Adipose tissue (tissue), 3 donors: Measurements from ENCODE around the gene GSK3B. TPM values are rescaled to one million over a fixed set of nuclear protein-coding genes. Genes with fewer than 3 reads are reported as not detected.
"Not testable (repeated sequence)": the region's sequence is repeated elsewhere in the genome, so short reads cannot be mapped to it uniquely, and the experiment has no call there.

ENCODE experiments used
- H3K27ac ChIP-seq: one replicate; pipeline ENCODE4 v1.5.1; 2013; ENCODE audit warnings: low read depth, low read length
- WGBS, 3 donors: extraction: QIAGEN DNeasy Blood & Tissue Kit; methylation state at CpG; one replicate each; pipeline ENCODE4 v1.1.7; 2013; 5-methylcytosine and 5-hydroxymethylcytosine counted together
- polyA plus RNA-seq, 3 donors: library from polyadenylated mRNA; stranded (reverse); fragments of 200-250 nt; gene quantifications; one replicate each; pipeline ENCODE4 v1.2.3, GENCODE V29; 2013
- donor health status: healthy with polysubstance abuse.
- donor health status: Bipolar disorder and iron deficiency.
- donor health status: healthy.

Gene GSK3B
- polyA plus RNA-seq, 3 donors: 6.3 to 14.0 (median 7.6) TPM

GRCh38 chr3:119918992-119919933 is 175.0 kb downstream of the GSK3B start:
- no peak overlapping the region for H3K27ac ChIP-seq
- WGBS, 3 donors: 78 to 93% (median 89%) methylated on average over 6 of the region's 6 CpGs

DNA sequence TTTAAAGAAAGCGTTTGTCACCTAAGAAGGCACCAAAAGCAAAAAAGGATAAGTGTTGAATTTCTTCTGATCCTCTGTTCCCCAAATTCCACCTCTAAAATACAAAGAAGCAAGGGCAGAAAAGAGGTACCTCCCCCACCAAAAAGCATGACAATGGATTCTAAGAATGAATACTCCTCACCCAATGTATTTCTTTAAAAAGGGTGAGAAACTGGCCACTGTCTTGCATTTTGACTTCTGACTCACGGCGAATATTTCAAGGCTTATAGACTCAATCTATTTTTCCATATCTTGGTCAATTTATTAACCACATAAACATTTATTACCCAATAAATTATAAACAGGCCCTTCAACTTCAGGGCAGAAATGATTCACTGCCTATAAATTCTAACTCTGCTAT is 181.2 kb downstream of the GSK3B start:
- no peak overlapping the region for H3K27ac ChIP-seq
- 89 to 92% (median 91%) methylated on average over 3 of the region's 3 CpGs for WGBS, 3 donors

DNA sequence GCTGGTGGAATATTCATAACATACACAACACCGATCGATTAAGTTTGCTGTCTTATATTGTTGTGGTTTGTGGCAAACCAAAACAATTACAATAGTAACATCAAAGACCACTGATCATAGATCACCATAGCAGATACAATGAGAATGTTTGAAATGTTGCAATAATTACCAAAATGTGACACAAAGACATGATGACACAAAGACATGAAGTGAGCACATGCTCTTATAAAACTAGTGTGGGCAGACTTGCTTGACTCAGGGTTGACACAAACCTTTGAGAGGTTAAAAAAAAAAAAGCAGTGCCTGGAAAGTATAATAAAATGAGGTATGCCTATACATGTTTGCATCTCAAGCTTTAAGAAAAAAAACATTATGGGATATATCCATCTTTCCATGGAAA is 182.0 kb downstream of the GSK3B start:
- 74 to 91% (median 76%) methylated on average over 2 of the region's 2 CpGs for WGBS, 3 donors

DNA sequence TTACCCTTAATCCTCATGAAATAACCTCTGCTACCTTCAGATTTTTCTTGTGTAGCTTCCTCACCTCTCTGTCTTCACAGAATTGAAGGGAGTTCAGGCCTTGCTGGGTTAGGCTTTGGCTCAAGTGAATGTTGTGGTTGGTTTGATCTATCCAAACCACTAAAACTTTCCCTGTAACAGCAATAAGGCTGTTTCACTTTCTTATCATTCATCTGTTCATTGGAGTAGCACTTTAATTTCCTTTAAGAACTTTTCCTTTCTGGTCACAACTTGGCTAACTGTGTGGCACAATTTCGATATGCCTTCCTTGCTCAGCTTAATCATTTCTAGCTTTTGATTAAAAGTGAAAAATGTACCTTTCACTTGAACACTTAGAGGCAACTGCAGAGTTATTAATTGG is 182.5 kb downstream of the GSK3B start:
- H3K27ac ChIP-seq: no peak overlapping the region
- WGBS, 3 donors: 65 to 72% (median 70%) methylated on average over 1 of the region's 1 CpG

More for the DNA sequence above, 182.0 kb downstream of the GSK3B start:
- no peak overlapping the region for H3K27ac ChIP-seq

- H3K27ac ChIP-seq: no peak overlapping the region
- 64 to 88% (median 85%) methylated on average over 3 of the region's 3 CpGs for WGBS, 3 donors
These were observed 192.2 kb downstream of the GSK3B start for GRCh38 chr3:119902061-119902460.

DNA sequence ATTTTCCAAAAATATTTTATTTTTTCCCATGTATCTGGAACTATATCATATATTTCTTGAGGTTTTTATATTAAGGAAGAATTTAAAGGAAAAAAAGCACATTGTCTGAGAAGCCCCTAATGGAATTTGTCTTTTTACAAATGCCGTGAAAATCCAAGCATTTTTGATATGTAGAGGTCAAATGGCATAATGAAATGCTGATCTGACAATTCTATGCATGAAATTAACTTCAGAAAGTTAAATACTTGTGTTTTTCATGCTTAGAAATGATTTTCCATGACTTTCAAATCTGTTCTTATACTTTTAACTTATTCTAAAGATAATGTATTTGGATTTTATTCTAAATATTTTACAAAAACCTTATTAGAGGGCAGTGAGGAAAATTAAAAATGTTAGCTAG is 193.1 kb downstream of the GSK3B start:
- WGBS, 3 donors: 82 to 100% (median 94%) methylated on average over 1 of the region's 1 CpG
- H3K27ac ChIP-seq: no peak overlapping the region

DNA sequence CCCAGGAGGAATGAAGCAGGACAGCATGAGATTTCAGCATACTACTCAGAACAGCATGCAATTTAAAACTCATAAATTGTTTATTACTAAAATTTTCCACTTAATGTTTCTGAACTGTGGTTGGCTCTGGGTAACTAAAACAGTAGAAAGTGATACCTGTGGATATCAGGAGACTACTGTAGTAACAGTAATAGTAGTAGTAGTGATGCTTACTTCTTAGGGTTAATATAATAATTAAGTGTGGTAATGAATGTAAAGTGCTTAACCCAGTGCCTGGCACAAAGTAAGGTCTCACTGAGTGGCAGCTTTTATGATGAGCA is 195.1 kb downstream of the GSK3B start:
- H3K27ac ChIP-seq: no peak overlapping the region

DNA sequence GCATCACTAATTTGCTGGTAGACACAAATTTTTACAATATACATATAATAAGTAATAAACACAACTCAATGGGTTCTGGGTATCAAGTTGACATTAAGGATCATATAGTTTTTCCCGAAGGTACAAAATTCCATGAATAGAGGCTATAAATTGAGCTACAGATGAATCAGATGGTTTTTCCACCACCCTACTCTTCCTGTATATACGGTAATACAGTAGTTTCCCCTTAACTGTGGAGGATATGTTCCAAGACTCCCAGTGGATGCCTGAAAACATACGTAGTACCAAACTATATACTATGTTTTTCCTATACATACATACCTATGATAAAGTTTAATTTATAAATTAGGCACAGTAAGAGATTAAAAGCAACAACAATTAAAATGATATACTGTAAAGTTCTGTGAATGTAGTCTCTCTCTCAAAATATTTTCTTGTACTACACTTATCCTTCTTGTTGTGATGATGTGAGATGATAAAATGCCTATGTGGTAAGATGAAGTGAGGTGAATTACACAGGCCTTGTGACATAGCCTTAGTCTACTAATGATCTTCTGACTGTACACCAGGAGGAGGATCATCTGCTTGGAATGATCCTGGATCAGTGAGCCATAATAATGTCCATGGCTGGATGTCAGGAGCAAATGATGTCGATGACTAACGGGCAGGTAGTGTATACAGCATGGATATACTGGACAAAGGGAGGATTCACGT is 195.6 kb downstream of the GSK3B start:
- H3K27ac ChIP-seq: no peak overlapping the region
- WGBS, 3 donors: 96 to 98% (median 98%) methylated on average over 6 of the region's 6 CpGs

- no peak overlapping the region for H3K27ac ChIP-seq
- WGBS, 3 donors: 87 to 95% (median 91%) methylated on average over 2 of the region's 2 CpGs
These were observed 200.1 kb downstream of the GSK3B start for GRCh38 chr3:119894195-119894594.

- WGBS, 3 donors: 78 to 86% (median 80%) methylated on average over 1 of the region's 1 CpG
These were observed 200.5 kb downstream of the GSK3B start for GRCh38 chr3:119893769-119894168.

DNA sequence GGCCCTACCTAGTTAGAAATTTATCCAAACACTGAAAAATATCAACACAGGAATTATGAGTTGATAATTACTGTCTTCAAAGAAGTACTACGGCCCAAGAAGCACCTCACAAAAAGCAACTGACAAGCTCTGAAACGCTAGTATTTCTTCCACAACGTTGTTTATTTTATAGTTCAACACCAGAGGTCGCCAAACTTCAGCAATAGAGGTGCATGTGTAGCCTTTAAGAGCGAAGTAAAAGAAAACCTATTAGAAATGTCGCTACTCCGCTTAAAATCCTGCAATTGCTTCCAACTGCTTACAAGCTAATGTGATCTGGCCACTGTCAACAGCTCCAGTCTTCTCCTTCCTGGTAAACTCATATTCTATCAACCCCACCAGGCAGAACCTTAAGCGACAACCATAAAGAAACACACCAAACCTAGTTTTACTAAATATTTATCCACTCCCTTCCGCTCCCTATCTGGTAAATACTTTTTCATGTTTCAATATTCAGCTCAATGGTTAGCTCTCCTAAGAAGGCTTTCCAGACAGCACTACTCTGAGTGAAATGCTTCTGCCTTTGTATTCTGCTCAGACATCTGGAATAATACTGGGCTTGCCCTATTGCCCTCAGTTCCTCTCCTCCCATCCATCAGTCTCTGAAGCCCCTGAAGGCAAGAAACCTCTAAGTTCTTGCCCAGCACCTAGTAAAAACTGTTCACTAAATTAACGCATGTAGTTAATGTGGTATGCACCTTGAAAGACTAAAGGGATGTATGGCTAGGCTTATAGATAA is 202.1 kb downstream of the GSK3B start:
- H3K27ac ChIP-seq: no peak overlapping the region
- 31 to 42% (median 37%) methylated on average over 10 of the region's 10 CpGs for WGBS, 3 donors

More at GRCh38 chr3:119893769-119894168, 200.5 kb downstream of the GSK3B start:
- H3K27ac ChIP-seq: no peak overlapping the region

DNA sequence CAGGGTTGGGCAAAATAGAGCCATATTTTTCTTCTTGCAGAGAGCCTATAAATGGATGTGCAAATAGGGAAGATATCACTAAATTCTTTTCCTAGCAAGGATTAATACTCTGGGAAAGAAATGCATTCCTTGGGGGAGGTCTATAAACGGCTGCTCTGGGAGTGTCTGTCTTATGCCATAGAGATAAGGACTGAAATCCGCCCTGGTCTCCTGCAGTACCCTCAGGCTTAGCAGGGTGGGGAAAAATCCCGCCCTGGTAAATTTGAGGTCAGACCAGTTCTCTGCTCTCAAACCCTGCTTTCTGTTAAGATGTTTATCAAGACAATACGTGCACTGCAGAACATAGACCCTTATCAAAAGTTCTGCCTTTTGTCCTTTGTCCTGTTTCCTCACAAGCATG is 205.6 kb downstream of the GSK3B start:
- not testable (repeated sequence) for H3K27ac ChIP-seq
- 93 to 97% (median 96%) methylated on average over 4 of the region's 4 CpGs for WGBS, 3 donors

DNA sequence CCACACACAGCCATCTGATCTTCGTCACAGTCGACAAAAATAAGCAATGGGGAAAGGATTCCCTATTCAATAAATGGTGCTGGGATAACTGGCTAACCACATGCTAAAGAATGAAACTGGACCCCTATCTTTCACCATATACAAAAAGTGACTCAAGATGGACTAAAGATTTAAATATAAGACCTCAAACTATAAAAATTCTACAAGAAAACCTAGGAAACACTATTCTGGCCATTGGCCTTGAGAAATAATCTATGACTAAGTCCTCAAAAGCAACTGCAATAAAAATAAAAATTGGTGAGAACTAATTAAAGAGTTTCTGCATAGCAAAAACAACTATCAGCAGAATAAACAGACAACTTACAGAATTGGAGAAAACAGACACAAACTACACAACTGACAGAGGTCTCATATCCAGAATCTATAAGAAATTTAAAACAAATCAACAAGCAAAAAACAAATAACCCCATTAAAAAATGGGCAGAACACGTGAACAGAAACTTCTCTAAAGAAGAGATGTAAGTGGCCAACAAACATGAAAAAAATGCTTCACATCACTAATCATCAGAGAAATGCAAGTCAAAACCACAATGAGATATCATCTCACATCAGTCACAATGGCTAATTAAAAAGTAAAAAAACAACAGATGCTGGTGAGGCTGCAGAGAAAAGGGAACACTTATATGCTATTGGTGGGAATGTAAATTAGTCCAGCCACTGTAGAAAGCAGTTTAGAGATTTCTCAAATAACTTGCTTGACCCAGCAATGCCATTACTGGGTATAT is 208.3 kb downstream of the GSK3B start:
- WGBS, 3 donors: 95 to 98% (median 98%) methylated on average over 3 of the region's 3 CpGs

GRCh38 chr3:119884161-119884557 is 210.1 kb downstream of the GSK3B start:
- no peak overlapping the region for H3K27ac ChIP-seq
- 90 to 96% (median 93%) methylated on average over 4 of the region's 4 CpGs for WGBS, 3 donors

More for the DNA sequence above, 208.3 kb downstream of the GSK3B start:
- no peak overlapping the region for H3K27ac ChIP-seq

GRCh38 chr3:119883461-119884160 is 210.6 kb downstream of the GSK3B start:
- WGBS, 3 donors: 85 to 97% (median 93%) methylated on average over 1 of the region's 1 CpG
- H3K27ac ChIP-seq: no peak overlapping the region

GRCh38 chr3:119880966-119881365 is 213.3 kb downstream of the GSK3B start:
- H3K27ac ChIP-seq: no peak overlapping the region
- WGBS, 3 donors: 95 to 100% (median 97%) methylated on average over 1 of the region's 1 CpG

DNA sequence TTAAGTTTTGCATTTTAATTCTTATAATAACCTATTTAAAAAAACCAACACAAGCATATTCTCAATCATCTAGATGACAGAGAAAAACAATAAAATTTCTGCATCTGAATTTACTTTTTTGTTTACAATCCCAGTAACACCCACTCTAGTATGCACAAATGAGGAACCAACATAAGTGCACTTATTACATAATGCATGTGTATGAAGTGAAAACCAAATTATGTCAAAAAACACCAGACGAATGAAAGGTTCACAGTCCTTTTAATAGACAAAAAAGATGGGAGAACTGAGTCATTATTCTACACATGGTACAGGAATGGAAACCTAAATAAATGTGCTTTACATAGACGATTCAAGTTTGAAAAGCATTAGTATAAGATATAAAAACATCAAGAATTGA is 220.6 kb downstream of the GSK3B start:
- H3K27ac ChIP-seq: no peak overlapping the region
- 74 to 91% (median 84%) methylated on average over 2 of the region's 2 CpGs for WGBS, 3 donors

- WGBS, 3 donors: 83 to 94% (median 92%) methylated on average over 2 of the region's 2 CpGs
- no peak overlapping the region for H3K27ac ChIP-seq
These were observed 221.5 kb downstream of the GSK3B start for GRCh38 chr3:119872773-119873172.
